CD4-positive, alpha-beta T cell (primary cell): ENCODE measurements around the gene PSMA6. TPM values are rescaled to one million over a fixed set of nuclear protein-coding genes. Genes with fewer than 3 reads are reported as not detected.

Source experiments
- ATAC-seq: fragments of 200-7000 bp; cut with Tn5 transposase; one replicate; pipeline ENCODE4 v1.10.0; 2022; ENCODE audit warnings: mild to moderate bottlenecking; ENCODE audit not compliant: poor library complexity
- CTCF ChIA-PET: fragments of 350-600 bp; sonication (Branson Sonifier 250); formaldehyde crosslinking; loops from one replicate; lab custom pipeline; 2021; ENCODE audit warnings: antibody characterized with exemption, inconsistent platforms; lab: Charles Lee
- POLR2A ChIA-PET: fragments of 350-600 bp; sonication (Branson Sonifier 250); formaldehyde crosslinking; loops from one replicate; lab custom pipeline; 2021; ENCODE audit warnings: antibody characterized with exemption, inconsistent platforms; lab: Charles Lee
- DNase-seq, 14 experiments: peaks; one replicate each; pipeline ENCODE4 v3.0.0-alpha.2; 2013 to 2020; ENCODE audit warnings: mixed read lengths in 2 of 14
- H3K27ac ChIP-seq, 2 donors: one replicate each; pipeline versions ENCODE4 v1.5.1 to v1.7.0; 2013; ENCODE audit warnings: low read length in 2 of 2, low read depth in 1 of 2, mild to moderate bottlenecking in 1 of 2
- H3K27me3 ChIP-seq, 2 experiments: 1 replicate in 1 of 2; 2 replicates in 1 of 2; pipeline versions ENCODE4 v1.6.1 to v1.7.0; 2013; ENCODE audit warnings: low read length in 2 of 2, control low read depth in 1 of 2, mild to moderate bottlenecking in 1 of 2, moderate library complexity in 1 of 2; ENCODE audit not compliant: insufficient read depth in 2 of 2, control insufficient read depth in 1 of 2
- H3K36me3 ChIP-seq: one replicate; pipeline ENCODE4 v1.6.1; 2013; ENCODE audit warnings: low read length, control low read depth; ENCODE audit not compliant: insufficient read depth
- H3K4me1 ChIP-seq: one replicate; pipeline ENCODE4 v1.6.1; 2013; ENCODE audit warnings: low read length, control low read depth; ENCODE audit not compliant: insufficient read depth
- H3K4me3 ChIP-seq: one replicate; pipeline ENCODE4 v1.5.1; 2013; ENCODE audit warnings: mild to moderate bottlenecking, low read length, moderate library complexity
- H3K9me3 ChIP-seq, 2 experiments: 1 replicate in 1 of 2; 2 replicates in 1 of 2; pipeline versions ENCODE4 v1.6.1 to v1.7.0; 2013; ENCODE audit warnings: low read length in 2 of 2, mild to moderate bottlenecking in 2 of 2, control low read depth in 1 of 2, moderate library complexity in 1 of 2; ENCODE audit not compliant: control insufficient read depth in 1 of 2, insufficient read depth in 1 of 2
- H3K27ac Mint-ChIP-seq: one replicate; pipeline ENCODE4 v1.8.0; 2020; ENCODE audit warnings: mixed read lengths
- H3K27me3 Mint-ChIP-seq: one replicate; pipeline ENCODE4 v1.8.0; 2021; ENCODE audit warnings: mixed read lengths
- H3K36me3 Mint-ChIP-seq: one replicate; pipeline ENCODE4 v1.8.0; 2021; ENCODE audit warnings: low read depth, mixed read lengths
- H3K4me1 Mint-ChIP-seq: one replicate; pipeline ENCODE4 v1.8.0; 2021; ENCODE audit warnings: low read depth, mixed read lengths
- H3K4me3 Mint-ChIP-seq: one replicate; pipeline ENCODE4 v1.8.0; 2020; ENCODE audit warnings: mild to moderate bottlenecking, mixed read lengths
- H3K9me3 Mint-ChIP-seq: one replicate; pipeline ENCODE4 v1.8.0; 2020; ENCODE audit warnings: mixed read lengths
- intact Hi-C, 2 experiments: fragments of 100-400 bp; cut with DNase I in 1 of 2; cut with micrococcal nuclease in 1 of 2; formaldehyde crosslinking; loops; one replicate each; pipeline versions ENCODE4 v1.15.1 to v1.9.0; 2023 to 2025; cut with DNase I, micrococcal nuclease
- polyA plus RNA-seq, 2 donors: library from polyadenylated mRNA; unstranded; fragments of 120-200 nt; gene quantifications; one replicate each; pipeline ENCODE4 v1.2.1, GENCODE V29; 2013
- total RNA-seq, 174 experiments: library from RNA in 2 of 174; stranded (reverse) in 2 of 174; gene quantifications; one replicate each; pipeline ENCODE4 v1.2.3 and lab custom pipeline; 2021 to 2026
- TF ChIP-seq, protein P1 (sequence below): fragments of 200-600 bp; IDR thresholded peaks from one replicate; pipeline ENCODE4 v1.8.0; 2022; ENCODE audit warnings: antibody characterized with exemption, mild to moderate bottlenecking

The PSMA6 gene
- total RNA-seq: 10 to 100 TPM; 80.8 TPM
- polyA plus RNA-seq (2013, experiment 1 of 2): 117 TPM
- polyA plus RNA-seq (2013, experiment 2 of 2): 113 TPM
- total RNA-seq (lab: John Stamatoyannopoulos, UW): 7.9 to 35.0 (median 15.7) reads per million in 172 experiments

DNA sequence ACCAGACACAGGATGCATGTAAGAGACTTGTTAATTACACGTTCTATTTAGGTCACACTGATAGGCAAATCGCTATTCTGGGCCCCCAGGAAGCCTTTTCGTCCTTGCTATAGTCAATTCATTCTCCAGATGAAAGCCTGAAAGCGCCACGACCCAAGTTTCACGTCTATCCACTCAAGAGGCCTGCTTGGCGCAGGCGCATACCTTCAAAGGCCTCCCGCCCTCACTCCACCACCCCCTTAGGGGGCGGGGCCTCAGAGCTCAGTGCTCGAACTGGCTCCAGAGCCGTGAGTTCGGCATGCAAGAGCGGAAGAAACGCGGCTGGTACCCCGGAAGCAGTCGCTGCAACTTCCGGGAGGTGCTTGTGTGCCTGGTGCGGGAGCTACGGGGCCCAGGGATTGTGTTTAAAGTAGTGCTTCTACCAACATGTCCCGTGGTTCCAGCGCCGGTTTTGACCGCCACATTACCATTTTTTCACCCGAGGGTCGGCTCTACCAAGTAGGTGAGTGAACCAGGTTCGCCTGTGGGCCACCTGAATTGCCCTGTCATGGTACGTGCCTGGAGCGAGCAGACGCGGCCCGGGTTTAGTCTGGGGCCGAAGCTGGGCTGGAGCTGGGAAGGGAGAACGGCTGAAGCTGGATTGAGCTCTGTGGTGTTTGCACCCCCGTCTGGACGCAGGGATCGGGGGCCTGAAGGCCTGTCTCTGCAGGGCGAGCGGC is at the start of gene PSMA6:
Gene PSMA6 (plus strand): TSS at position 332 of the 719 bp plus-strand sequence. CDS start 95 bp downstream, at position 427.
- H3K27me3 ChIP-seq: no peaks in the 10 kb centered on the region
- Mint-ChIP-seq H3K36me3 (peaks cover 27% of the 10 kb centered on the region), H3K4me3 (peak within 1 kb of the TSS; percentile 98), H3K9me3 (no peaks in the 10 kb centered on the region), H3K27ac (peak within 1 kb of the TSS; percentile 95), H3K27me3 (no peaks in the 10 kb centered on the region), H3K4me1 (peaks cover 50% of the 10 kb centered on the region)
- H3K36me3 ChIP-seq: peaks cover 4% of the 10 kb centered on the region
- peak within 1 kb of the TSS; percentile 78 for H3K4me3 ChIP-seq
- ChIA-PET CTCF (interaction anchor here (0.6 to 1.9 kb wide), 5 partner anchors 113 to 301 kb away, joined by 3 to 8 read pairs (median 3); partner anchors contain the start of genes NFKBIA and PPP2R3C), POLR2A (interaction anchor here (0.7 to 6.0 kb wide), 23 partner anchors 8 to 362 kb away, joined by 3 to 173 read pairs (median 6); partner anchors contain the start of genes FAM177A1, NFKBIA, PPP2R3C and PRORP)
- H3K27ac ChIP-seq: peak within 1 kb of the TSS; percentile 80 to 86
- DNase-seq: peak; percentile 97 to 100 (median 99)
- ATAC-seq: peak; percentile 96
- H3K9me3 ChIP-seq: no peaks in the 10 kb centered on the region
- intact Hi-C loops: loop anchor here (1.0 to 5.0 kb wide), 6 partner anchors 112 to 535 kb away; partner anchors contain the start of genes BRMS1L (in 2 of the 2), FAM177A1 (in 1 of the 2), NFKBIA (in 1 of the 2) and PRORP (in 1 of the 2)
- H3K4me1 ChIP-seq: peaks cover 38% of the 10 kb centered on the region
- TF ChIP-seq, protein P1, sequence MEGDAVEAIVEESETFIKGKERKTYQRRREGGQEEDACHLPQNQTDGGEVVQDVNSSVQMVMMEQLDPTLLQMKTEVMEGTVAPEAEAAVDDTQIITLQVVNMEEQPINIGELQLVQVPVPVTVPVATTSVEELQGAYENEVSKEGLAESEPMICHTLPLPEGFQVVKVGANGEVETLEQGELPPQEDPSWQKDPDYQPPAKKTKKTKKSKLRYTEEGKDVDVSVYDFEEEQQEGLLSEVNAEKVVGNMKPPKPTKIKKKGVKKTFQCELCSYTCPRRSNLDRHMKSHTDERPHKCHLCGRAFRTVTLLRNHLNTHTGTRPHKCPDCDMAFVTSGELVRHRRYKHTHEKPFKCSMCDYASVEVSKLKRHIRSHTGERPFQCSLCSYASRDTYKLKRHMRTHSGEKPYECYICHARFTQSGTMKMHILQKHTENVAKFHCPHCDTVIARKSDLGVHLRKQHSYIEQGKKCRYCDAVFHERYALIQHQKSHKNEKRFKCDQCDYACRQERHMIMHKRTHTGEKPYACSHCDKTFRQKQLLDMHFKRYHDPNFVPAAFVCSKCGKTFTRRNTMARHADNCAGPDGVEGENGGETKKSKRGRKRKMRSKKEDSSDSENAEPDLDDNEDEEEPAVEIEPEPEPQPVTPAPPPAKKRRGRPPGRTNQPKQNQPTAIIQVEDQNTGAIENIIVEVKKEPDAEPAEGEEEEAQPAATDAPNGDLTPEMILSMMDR: no peak

DNA sequence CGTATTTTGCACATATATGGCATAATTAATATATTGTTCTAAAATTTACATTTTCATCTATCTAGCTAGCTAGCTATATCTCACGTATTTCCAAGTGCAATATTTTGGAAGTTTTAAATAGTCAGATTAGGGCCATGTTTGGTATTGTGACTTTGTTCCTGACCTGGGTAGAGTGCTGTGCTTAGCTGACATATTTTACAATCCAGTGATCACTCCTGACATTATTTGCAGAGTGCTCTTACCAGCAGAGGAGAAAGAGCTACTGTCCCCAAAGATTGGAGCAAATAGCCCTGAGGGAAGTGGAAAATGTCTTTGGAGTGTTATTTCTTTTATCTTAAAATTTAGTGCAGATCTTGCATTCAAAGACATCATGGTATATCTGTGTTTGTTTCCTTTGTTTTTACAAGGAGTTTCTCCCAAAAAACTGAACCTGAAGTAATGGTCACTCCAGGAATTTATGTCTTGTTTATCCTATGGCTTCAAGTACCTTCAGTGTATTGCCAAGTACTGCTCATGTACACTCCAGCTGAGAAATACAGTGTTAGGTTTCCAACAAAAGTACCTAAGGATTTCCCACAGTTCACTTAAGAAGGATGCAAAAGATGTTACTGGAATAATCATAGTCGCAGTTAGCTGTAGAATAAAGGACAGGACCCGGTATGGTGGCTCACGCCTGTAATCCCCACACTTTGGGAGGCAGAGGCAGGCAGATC is 49.4 kb upstream of the PSMA6 start:
- Mint-ChIP-seq H3K27me3 (no peaks in the 10 kb centered on the region), H3K9me3 (no peaks in the 10 kb centered on the region), H3K4me3 (no peak overlapping the region), H3K36me3 (peaks cover 11% of the 10 kb centered on the region), H3K4me1 (peaks cover 10% of the 10 kb centered on the region), H3K27ac (no peak overlapping the region)
- TF ChIP-seq, protein P1: no peak
- no peaks in the 10 kb centered on the region for H3K27me3 ChIP-seq
- DNase-seq: no peak
- H3K27ac ChIP-seq: no peak overlapping the region
- ChIA-PET CTCF (interaction anchor here (0.8 kb wide), 1 partner anchor 20 kb away, joined by 3 read pairs; no protein-coding TSS in a partner anchor), POLR2A (interaction anchor here (0.7 to 1.6 kb wide), 2 partner anchors 132 to 161 kb away, joined by 3 read pairs; no protein-coding TSS in a partner anchor)
- intact Hi-C loops: no loop called here
- H3K9me3 ChIP-seq: no peaks in the 10 kb centered on the region
- no peaks in the 10 kb centered on the region for H3K4me1 ChIP-seq
- peaks cover 2% of the 10 kb centered on the region for H3K36me3 ChIP-seq
- no peak for ATAC-seq
- no peak overlapping the region for H3K4me3 ChIP-seq

DNA sequence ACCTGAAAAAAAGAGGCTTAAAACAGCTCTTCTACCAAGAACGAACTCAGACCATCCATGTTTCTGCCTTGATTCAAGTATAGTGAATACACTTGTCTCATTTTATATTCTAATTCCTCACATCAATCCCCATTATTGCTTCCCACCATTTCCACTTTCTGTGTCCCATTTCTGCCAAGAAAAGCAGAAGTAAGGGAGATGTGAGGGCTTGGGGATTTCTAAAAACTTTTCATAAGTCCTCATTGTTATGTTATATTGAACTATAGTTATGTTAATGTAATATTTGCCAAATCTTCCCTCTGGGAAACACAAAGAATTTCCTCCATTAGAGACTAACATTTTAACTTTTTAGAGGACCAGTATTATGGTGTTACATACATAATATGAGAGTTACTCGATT is 48.2 kb upstream of the PSMA6 start:
- Mint-ChIP-seq H3K4me1 (peaks cover 10% of the 10 kb centered on the region), H3K9me3 (no peaks in the 10 kb centered on the region), H3K27me3 (no peaks in the 10 kb centered on the region), H3K27ac (no peak overlapping the region), H3K36me3 (peaks cover 19% of the 10 kb centered on the region), H3K4me3 (no peak overlapping the region)
- Histone ChIP-seq H3K36me3 (peaks cover 8% of the 10 kb centered on the region), H3K27ac (no peak overlapping the region), H3K4me1 (no peaks in the 10 kb centered on the region), H3K27me3 (no peaks in the 10 kb centered on the region), H3K9me3 (no peaks in the 10 kb centered on the region), H3K4me3 (no peak overlapping the region)
- ChIA-PET POLR2A (interaction anchor here (1.6 kb wide), 1 partner anchor 160 kb away, joined by 3 read pairs; no protein-coding TSS in a partner anchor), CTCF (no interaction called here)
- ATAC-seq: no peak
- no peak for DNase-seq
- TF ChIP-seq, protein P1: no peak
- intact Hi-C loops: no loop called here
